ENCODE data around the gene ACYP1. TPM values are rescaled to one million over a fixed set of nuclear protein-coding genes. Genes with fewer than 3 reads are reported as not detected.

ACYP1 gene
- total RNA-seq, 1 experiment from 2014 or later, result 21.3 TPM

DNA sequence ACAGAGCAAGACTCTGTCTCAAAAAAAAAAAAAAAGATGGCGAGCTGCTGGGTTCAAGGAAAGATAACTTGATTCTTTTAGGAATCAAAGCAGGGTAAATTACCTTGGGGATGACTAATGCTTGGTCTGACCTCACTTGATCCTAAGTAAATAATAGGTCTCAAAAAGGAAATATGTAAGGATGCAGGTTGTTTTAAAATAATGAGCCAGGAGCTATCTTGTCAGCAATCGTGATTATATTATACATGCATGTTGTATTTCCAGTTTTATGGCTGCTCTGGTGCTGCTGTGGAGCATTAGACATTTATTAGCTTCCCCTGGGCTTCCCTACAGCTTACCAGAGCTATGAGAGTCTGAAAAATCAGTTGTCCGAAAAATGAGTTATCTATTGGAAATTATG, 58.5 kb downstream of the ACYP1 start:
- no peaks in the 10 kb centered on the region for H3K27me3 ChIP-seq (ENCODE audit: control insufficient read depth, insufficient read depth, low read length)
- ChIA-PET CTCF (no interaction called here), POLR2A (interaction anchor here (0.5 kb wide), 1 partner anchor 239 kb away, joined by 4 read pairs; no protein-coding TSS in a partner anchor)
- intact Hi-C loops (cut with micrococcal nuclease; ENCODE audit: unreplicated experiment) (loop anchor here (10.0 kb wide), 1 partner anchor 61 kb away; no protein-coding TSS in a partner anchor), in situ Hi-C loops (cut with HindIII; ENCODE audit: low pct_unique_long_range_greater_than_20kb, low sequenced_read_pairs) (no loop called here)
- H3K27ac ChIP-seq (ENCODE audit: low read length), result no peak overlapping the region
- peaks cover 13% of the 10 kb centered on the region for H3K36me3 ChIP-seq (ENCODE audit: control insufficient read depth, insufficient read depth, low read length)
- ATAC-seq (no peak), DNase-seq (ENCODE audit: low read depth, low spot score) (no peak)
- TF ChIP-seq TCF7L2 (IDR thresholded peaks at IDR 0.05; ENCODE audit: low read depth, low read length) (no peak), SIN3A (IDR thresholded peaks at IDR 0.05; ENCODE audit: borderline replicate concordance, insufficient read depth, low read depth, low read length) (no peak), POLR2AphosphoS5 (IDR thresholded peaks at IDR 0.05; ENCODE audit: low read depth, low read length) (no peak)
- TF ChIP-seq, protein P1, sequence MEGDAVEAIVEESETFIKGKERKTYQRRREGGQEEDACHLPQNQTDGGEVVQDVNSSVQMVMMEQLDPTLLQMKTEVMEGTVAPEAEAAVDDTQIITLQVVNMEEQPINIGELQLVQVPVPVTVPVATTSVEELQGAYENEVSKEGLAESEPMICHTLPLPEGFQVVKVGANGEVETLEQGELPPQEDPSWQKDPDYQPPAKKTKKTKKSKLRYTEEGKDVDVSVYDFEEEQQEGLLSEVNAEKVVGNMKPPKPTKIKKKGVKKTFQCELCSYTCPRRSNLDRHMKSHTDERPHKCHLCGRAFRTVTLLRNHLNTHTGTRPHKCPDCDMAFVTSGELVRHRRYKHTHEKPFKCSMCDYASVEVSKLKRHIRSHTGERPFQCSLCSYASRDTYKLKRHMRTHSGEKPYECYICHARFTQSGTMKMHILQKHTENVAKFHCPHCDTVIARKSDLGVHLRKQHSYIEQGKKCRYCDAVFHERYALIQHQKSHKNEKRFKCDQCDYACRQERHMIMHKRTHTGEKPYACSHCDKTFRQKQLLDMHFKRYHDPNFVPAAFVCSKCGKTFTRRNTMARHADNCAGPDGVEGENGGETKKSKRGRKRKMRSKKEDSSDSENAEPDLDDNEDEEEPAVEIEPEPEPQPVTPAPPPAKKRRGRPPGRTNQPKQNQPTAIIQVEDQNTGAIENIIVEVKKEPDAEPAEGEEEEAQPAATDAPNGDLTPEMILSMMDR (IDR thresholded peaks at IDR 0.05), result no peak
- TF ChIP-seq, protein P2, sequence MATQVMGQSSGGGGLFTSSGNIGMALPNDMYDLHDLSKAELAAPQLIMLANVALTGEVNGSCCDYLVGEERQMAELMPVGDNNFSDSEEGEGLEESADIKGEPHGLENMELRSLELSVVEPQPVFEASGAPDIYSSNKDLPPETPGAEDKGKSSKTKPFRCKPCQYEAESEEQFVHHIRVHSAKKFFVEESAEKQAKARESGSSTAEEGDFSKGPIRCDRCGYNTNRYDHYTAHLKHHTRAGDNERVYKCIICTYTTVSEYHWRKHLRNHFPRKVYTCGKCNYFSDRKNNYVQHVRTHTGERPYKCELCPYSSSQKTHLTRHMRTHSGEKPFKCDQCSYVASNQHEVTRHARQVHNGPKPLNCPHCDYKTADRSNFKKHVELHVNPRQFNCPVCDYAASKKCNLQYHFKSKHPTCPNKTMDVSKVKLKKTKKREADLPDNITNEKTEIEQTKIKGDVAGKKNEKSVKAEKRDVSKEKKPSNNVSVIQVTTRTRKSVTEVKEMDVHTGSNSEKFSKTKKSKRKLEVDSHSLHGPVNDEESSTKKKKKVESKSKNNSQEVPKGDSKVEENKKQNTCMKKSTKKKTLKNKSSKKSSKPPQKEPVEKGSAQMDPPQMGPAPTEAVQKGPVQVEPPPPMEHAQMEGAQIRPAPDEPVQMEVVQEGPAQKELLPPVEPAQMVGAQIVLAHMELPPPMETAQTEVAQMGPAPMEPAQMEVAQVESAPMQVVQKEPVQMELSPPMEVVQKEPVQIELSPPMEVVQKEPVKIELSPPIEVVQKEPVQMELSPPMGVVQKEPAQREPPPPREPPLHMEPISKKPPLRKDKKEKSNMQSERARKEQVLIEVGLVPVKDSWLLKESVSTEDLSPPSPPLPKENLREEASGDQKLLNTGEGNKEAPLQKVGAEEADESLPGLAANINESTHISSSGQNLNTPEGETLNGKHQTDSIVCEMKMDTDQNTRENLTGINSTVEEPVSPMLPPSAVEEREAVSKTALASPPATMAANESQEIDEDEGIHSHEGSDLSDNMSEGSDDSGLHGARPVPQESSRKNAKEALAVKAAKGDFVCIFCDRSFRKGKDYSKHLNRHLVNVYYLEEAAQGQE (IDR thresholded peaks at IDR 0.05; ENCODE audit: insufficient read depth in 1 of 2, low read depth in 2 of 2, low read length in 1 of 2), result no peak
- no peak overlapping the region for H3K4me3 ChIP-seq (ENCODE audit: low read depth in 2 of 2, low read length in 2 of 2)
- H3K4me1 ChIP-seq (ENCODE audit: control insufficient read depth, insufficient read depth, low read length), result peaks cover 8% of the 10 kb centered on the region; the same call in 1 of the 2 replicates
- BruUV-seq (replicated peaks), result TSS peak; percentile 38
- no peaks in the 10 kb centered on the region; the same call in 1 of the 2 replicates for H3K9me3 ChIP-seq (ENCODE audit: control insufficient read depth, insufficient read depth, low read depth, low read length)

DNA sequence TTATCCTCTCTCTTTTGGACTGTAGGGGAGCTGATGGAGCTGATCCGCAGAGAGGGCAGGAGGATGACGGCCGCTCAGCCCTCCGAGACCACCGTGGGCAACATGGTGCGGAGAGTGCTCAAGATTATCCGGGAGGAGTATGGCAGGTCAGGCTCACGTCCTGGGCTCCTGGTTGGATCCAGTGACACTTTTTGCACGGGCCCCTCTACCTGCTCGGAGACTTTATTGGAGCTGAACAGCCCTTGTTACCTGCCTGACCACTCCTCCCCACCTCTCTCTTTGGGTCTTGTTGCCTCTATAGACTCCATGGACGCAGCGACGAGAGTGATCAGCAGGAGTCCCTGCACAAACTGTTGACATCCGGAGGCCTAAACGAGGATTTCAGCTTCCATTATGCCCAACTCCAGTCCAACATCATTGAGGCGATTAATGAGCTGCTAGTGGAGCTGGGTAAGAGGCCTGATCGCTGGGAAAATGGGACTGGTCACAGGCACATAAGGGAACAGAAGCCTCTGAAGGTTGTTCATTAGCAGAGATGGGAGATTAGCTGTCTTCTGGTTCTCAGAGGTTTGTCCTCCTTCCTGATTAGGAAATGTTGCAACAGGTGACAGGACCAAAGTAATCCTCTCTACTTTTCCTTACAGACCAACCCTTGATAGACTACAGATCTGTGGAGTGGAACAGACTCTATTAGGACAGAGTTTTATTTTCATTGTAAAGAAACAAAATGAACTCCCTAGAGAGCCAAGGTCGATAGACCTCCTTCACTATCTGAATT, 60.4 kb downstream of the ACYP1 start:
- TF ChIP-seq TCF7L2 (IDR thresholded peaks at IDR 0.05; ENCODE audit: low read depth, low read length) (no peak), SIN3A (IDR thresholded peaks at IDR 0.05; ENCODE audit: borderline replicate concordance, insufficient read depth, low read depth, low read length) (0 out of 2 replicates have a peak, but pooled peaks have one; percentile 24)
- ATAC-seq (peak; percentile 2; the same call in 1 of the 2 replicates), DNase-seq (ENCODE audit: low read depth, low spot score) (no peak)
- Histone ChIP-seq H3K4me1 (ENCODE audit: control insufficient read depth, insufficient read depth, low read length) (peaks cover 8% of the 10 kb centered on the region; the same call in 1 of the 2 replicates), H3K27me3 (ENCODE audit: control insufficient read depth, insufficient read depth, low read length) (no peaks in the 10 kb centered on the region), H3K36me3 (ENCODE audit: control insufficient read depth, insufficient read depth, low read length) (peaks cover 11% of the 10 kb centered on the region), H3K4me3 (ENCODE audit: low read depth in 2 of 2, low read length in 2 of 2) (peak overlapping the region; percentile 86 to 92), H3K27ac (ENCODE audit: low read length) (peak overlapping the region; percentile 82), H3K9me3 (ENCODE audit: control insufficient read depth, insufficient read depth, low read depth, low read length) (no peaks in the 10 kb centered on the region; the same call in 1 of the 2 replicates)
- ChIA-PET CTCF (no interaction called here), POLR2A (no interaction called here)
- in situ Hi-C loops (cut with HindIII; ENCODE audit: low pct_unique_long_range_greater_than_20kb, low sequenced_read_pairs) (no loop called here), intact Hi-C loops (cut with micrococcal nuclease; ENCODE audit: unreplicated experiment) (loop anchor here (10.0 kb wide), 1 partner anchor 59 kb away; no protein-coding TSS in a partner anchor)
- BruUV-seq (replicated peaks), result no TSS peak

Other genes starting within 250 kb of the ACYP1 start
- not detected for gene PROX2, start 187.9 kb downstream of the ACYP1 start, total RNA-seq (2021; ENCODE audit: unreplicated experiment)
- gene DLST, start 182.1 kb downstream of the ACYP1 start, total RNA-seq (2021; ENCODE audit: unreplicated experiment), result 68.8 TPM
- 14.9 TPM for gene RPS6KL1, start 140.8 kb downstream of the ACYP1 start, total RNA-seq (2021; ENCODE audit: unreplicated experiment)
- gene PGF, start 108.4 kb downstream of the ACYP1 start, total RNA-seq (2021; ENCODE audit: unreplicated experiment), result 7.3 TPM
- gene EIF2B2, start 61.1 kb downstream of the ACYP1 start, total RNA-seq (2021; ENCODE audit: unreplicated experiment), result 37.5 TPM
- 17.0 TPM for gene MLH3, start 12.6 kb downstream of the ACYP1 start, total RNA-seq (2021; ENCODE audit: unreplicated experiment)
- 5.2 TPM for gene ZC2HC1C, start 5.6 kb upstream of the ACYP1 start, total RNA-seq (2021; ENCODE audit: unreplicated experiment)
- 40.7 TPM for gene NEK9, start 63.0 kb upstream of the ACYP1 start, total RNA-seq (2021; ENCODE audit: unreplicated experiment)
- 183 TPM for gene TMED10, start 112.6 kb upstream of the ACYP1 start, total RNA-seq (2021; ENCODE audit: unreplicated experiment)
- 26.8 TPM for gene FOS, start 214.8 kb upstream of the ACYP1 start, total RNA-seq (2021; ENCODE audit: unreplicated experiment)